K562 (cell line): Measurements from ENCODE around the gene PHF5A. TPM values are rescaled to one million over a fixed set of nuclear protein-coding genes. Genes with fewer than 3 reads are reported as not detected.

ENCODE experiments used
- ATAC-seq: fragments of 200-7000 bp; cut with Tn5 transposase; 3 replicates; pipeline ENCODE4 v1.9.1; 2020; ENCODE audit warnings: moderate library complexity
- BruUV-seq: library from RNA; stranded (reverse); fragments of 400-500 nt; replicated peaks from 2 replicates; lab custom pipeline; 2021; lab: Mats Ljungman, UMichigan
- CTCF ChIA-PET: fragments of 300-600 bp; formaldehyde crosslinking; extraction: SDS; loops from one replicate; lab custom pipeline; 2021; ENCODE audit warnings: low intra/inter-chr PET ratio; lab: Yijun Ruan, JAX
- POLR2A ChIA-PET: fragments of 300-600, 350-650 bp; sonication (Branson Sonifier 250); formaldehyde crosslinking; extraction: SDS; loops from one replicate; lab custom pipeline; 2021; ENCODE audit warnings: antibody characterized with exemption, inconsistent platforms; lab: Yijun Ruan, JAX
- DNase-seq, 4 experiments: peaks; one replicate each; pipeline versions ENCODE4 v3.0.0 to v3.0.0-alpha.2; 2011 to 2018; ENCODE audit warnings: low spot score in 3 of 4, mixed read lengths in 3 of 4; ENCODE audit errors: extremely low read depth in 1 of 4
- FAIRE-seq: peaks from 2 replicates; lab custom pipeline; 2011; peaks lifted over from hg19 to GRCh38; lab: Jason Lieb, UNC
- H2AFZ ChIP-seq: 2 replicates; pipeline ENCODE4 v1.6.0; 2011; ENCODE audit warnings: low read depth, low read length, control low read depth, inconsistent platforms
- H3K27ac ChIP-seq: fragments of 200-600 bp; 3 replicates; pipeline ENCODE4 v1.8.0; 2011; ENCODE audit warnings: low read depth, mild to moderate bottlenecking, control low read depth, inconsistent platforms, low read length, moderate library complexity, mixed read lengths; ENCODE audit errors: extremely low read depth
- H3K27me3 ChIP-seq, 2 experiments: fragments of 300-600 bp in 1 of 2; 2 replicates in 1 of 2; 3 replicates in 1 of 2; pipeline versions ENCODE4 v1.6.0 to v1.8.0; 2011; ENCODE audit warnings: inconsistent platforms in 2 of 2, low read length in 2 of 2, mild to moderate bottlenecking in 1 of 2, mixed read lengths in 1 of 2, moderate library complexity in 1 of 2; ENCODE audit not compliant: control insufficient read depth in 2 of 2, insufficient read depth in 2 of 2
- H3K36me3 ChIP-seq: fragments of 300-600 bp; 3 replicates; pipeline ENCODE4 v1.8.0; 2011; ENCODE audit warnings: mild to moderate bottlenecking, low read length, inconsistent platforms; ENCODE audit not compliant: control insufficient read depth, insufficient read depth
- H3K4me1 ChIP-seq, 2 experiments: fragments of 200-600 bp in 1 of 2; replicated peaks in 1 of 2; 2 replicates in 1 of 2; 3 replicates in 1 of 2; pipeline versions ENCODE4 v1.5.1 to v1.8.0; 2011; ENCODE audit warnings: inconsistent platforms in 2 of 2, low read length in 2 of 2, mild to moderate bottlenecking in 1 of 2, mixed read lengths in 1 of 2, moderate library complexity in 1 of 2; ENCODE audit not compliant: control insufficient read depth in 2 of 2, insufficient read depth in 2 of 2
- H3K4me2 ChIP-seq: 2 replicates; pipeline ENCODE4 v1.6.1; 2011; ENCODE audit warnings: low read length, control low read depth, inconsistent platforms, mixed read lengths; ENCODE audit not compliant: insufficient read depth
- H3K4me3 ChIP-seq: fragments of 200-600 bp; sonication (generic), shearing (Covaris generic); 2 replicates; pipeline ENCODE4 v1.5.1; 2016; ENCODE audit warnings: control low read depth, inconsistent platforms
- H3K79me2 ChIP-seq: fragments of 200-600 bp; 3 replicates; pipeline ENCODE4 v1.8.0; 2011; ENCODE audit warnings: low read length, inconsistent platforms; ENCODE audit not compliant: control insufficient read depth, insufficient read depth
- H3K9ac ChIP-seq, 2 experiments: 2 replicates each; pipeline versions ENCODE4 v1.6.0 to v1.6.1; 2011; ENCODE audit warnings: low read depth in 2 of 2, low read length in 2 of 2, control low read depth in 1 of 2, inconsistent platforms in 1 of 2, mild to moderate bottlenecking in 1 of 2, mixed read lengths in 1 of 2; ENCODE audit not compliant: insufficient read depth in 1 of 2
- H3K9me1 ChIP-seq: one replicate; pipeline ENCODE4 v1.6.0; 2011; ENCODE audit warnings: inconsistent platforms, mild to moderate bottlenecking, low read length, moderate library complexity; ENCODE audit not compliant: control insufficient read depth, insufficient read depth
- H3K9me3 ChIP-seq: replicated peaks from 2 replicates; pipeline ENCODE4 v1.5.1; 2011; ENCODE audit warnings: low read depth, low read length, inconsistent platforms; ENCODE audit not compliant: control insufficient read depth, insufficient read depth
- H4K20me1 ChIP-seq: replicated peaks from 2 replicates; pipeline ENCODE4 v1.6.1; 2011; ENCODE audit warnings: low read length, inconsistent platforms, mixed read lengths; ENCODE audit not compliant: control insufficient read depth, insufficient read depth
- ARID1B ChIP-seq: fragments of 450-650 bp; IDR thresholded peaks from 2 replicates; pipeline ENCODE4 v1.6.1; 2016; ENCODE audit warnings: antibody characterized with exemption, mild to moderate bottlenecking, inconsistent platforms
- CBX2 ChIP-seq: fragments of 200-600 bp; sonication (generic); IDR thresholded peaks from one replicate; pipeline ENCODE4 v1.6.1; 2012; ENCODE audit warnings: mild to moderate bottlenecking, low read length, inconsistent platforms; ENCODE audit not compliant: insufficient read depth, poor library complexity, severe bottlenecking
- EZH2 ChIP-seq: IDR thresholded peaks from 2 replicates; pipeline ENCODE4 v1.6.1; 2012; ENCODE audit warnings: low read depth, mild to moderate bottlenecking, inconsistent platforms, low read length, borderline replicate concordance
- HCFC1 ChIP-seq: IDR thresholded peaks from 2 replicates; pipeline ENCODE4 v1.6.1; 2012; ENCODE audit warnings: low read depth, low read length, improper control_type of control experiment
- HOXB6 ChIP-seq: fragments of 250-450 bp; sonication (Bioruptor Pico); IDR thresholded peaks from 2 replicates; pipeline ENCODE4 v1.5.1; 2022; ENCODE audit warnings: mild to moderate bottlenecking, borderline replicate concordance
- MTA2 ChIP-seq: fragments of 450-650 bp; IDR thresholded peaks from 2 replicates; pipeline ENCODE4 v1.6.1; 2016; ENCODE audit warnings: low read depth
- NCOA1 ChIP-seq: fragments of 450-650 bp; IDR thresholded peaks from 2 replicates; pipeline ENCODE4 v1.6.1; 2016; ENCODE audit warnings: low read depth
- POLR2AphosphoS5 ChIP-seq: IDR thresholded peaks from 2 replicates; pipeline ENCODE4 v1.6.1; 2011; ENCODE audit warnings: mild to moderate bottlenecking, low read depth, low read length, moderate library complexity; ENCODE audit not compliant: control insufficient read depth, insufficient read depth
- STAT5A ChIP-seq: IDR thresholded peaks from 2 replicates; pipeline ENCODE4 v1.6.1; 2012; ENCODE audit warnings: low read length, inconsistent platforms, borderline replicate concordance
- TAF1 ChIP-seq: IDR thresholded peaks from 2 replicates; pipeline ENCODE4 v1.6.1; 2011; ENCODE audit warnings: mild to moderate bottlenecking, low read length, moderate library complexity; ENCODE audit not compliant: insufficient read depth, control insufficient read depth, severe bottlenecking; ENCODE audit errors: extremely low read depth
- TBL1XR1 ChIP-seq, 2 experiments: IDR thresholded peaks; 2 replicates each; pipeline ENCODE4 v1.6.1; 2012; ENCODE audit warnings: improper control_type of control experiment in 2 of 2, low read length in 2 of 2, mild to moderate bottlenecking in 1 of 2
- YY1 ChIP-seq, 3 experiments: IDR thresholded peaks; 2 replicates each; pipeline ENCODE4 v1.6.1; 2011; ENCODE audit warnings: low read length in 2 of 3, mild to moderate bottlenecking in 2 of 3, moderate library complexity in 2 of 3, borderline replicate concordance in 1 of 3, control low read depth in 1 of 3, low read depth in 1 of 3; ENCODE audit not compliant: insufficient read depth in 3 of 3, insufficient replicate concordance in 2 of 3, control insufficient read depth in 1 of 3, insufficient read length in 1 of 3; ENCODE audit errors: extremely low read depth in 1 of 3
- ZFP1 ChIP-seq: fragments of 450-650 bp; formaldehyde crosslinking; IDR thresholded peaks from 2 replicates; pipeline ENCODE4 v1.4.0; 2020; ENCODE audit warnings: mild to moderate bottlenecking, mixed read lengths
- ZNF134 ChIP-seq: fragments of 250-450 bp; sonication (Bioruptor Pico); conservative IDR thresholded peaks from 2 replicates; pipeline ENCODE4 v1.4.0; 2020
- ZNF507 ChIP-seq: conservative IDR thresholded peaks from 2 replicates; pipeline ENCODE4 v1.6.1; 2017; ENCODE audit warnings: missing genetic modification characterization, missing compliant biosample characterization
- WGBS: fragments of 100-300 bp; shearing (Covaris generic); methylation state at CpG from one replicate; pipeline ENCODE4 v1.1.6; 2016; ENCODE audit warnings: low coverage, mixed read lengths; ENCODE audit not compliant: insufficient coverage; ENCODE audit errors: missing lambda C conversion rate; 5-methylcytosine and 5-hydroxymethylcytosine counted together
- in situ Hi-C: fragments of 300-500 bp; cut with MboI; formaldehyde crosslinking; loops from 4 replicates; pipeline ENCODE4 v1.15.0; 2018; ENCODE audit warnings: inconsistent platforms, mixed read lengths
- intact Hi-C: fragments of 100-400 bp; cut with micrococcal nuclease; formaldehyde crosslinking; loops from 2 replicates; pipeline ENCODE4 v1.14.2; 2022
- polyA plus RNA-seq, 8 experiments: library from polyadenylated mRNA; depleted of rRNA in 4 of 8; stranded (reverse) in 5 of 8; unstranded in 3 of 8; fragments of >200 nt; fragmentation: Nextera tagmentation in 2 of 8; fragmentation: Illumina TruSeq in 1 of 8; extraction: Ambion mirVana in 2 of 8; extraction: Trizol in 1 of 8; gene quantifications; 2 replicates each; pipeline versions ENCODE4 v1.2.1 to v1.2.3, GENCODE V29; 2011 to 2014; ENCODE audit warnings: inconsistent platforms in 1 of 8, missing spikeins in 1 of 8
- total RNA-seq, 7 experiments: library from RNA; depleted of rRNA in 6 of 7; stranded (reverse); fragments of >200 nt in 6 of 7; fragmentation: Illumina TruSeq in 2 of 7; extraction: Trizol in 2 of 7; gene quantifications; 2 replicates each; pipeline versions ENCODE4 v1.2.1 to v1.2.3, GENCODE V29; 2011 to 2021; ENCODE audit warnings: low replicate concordance in 1 of 7
- TF ChIP-seq, protein P1 (sequence below): sonication (generic); formaldehyde crosslinking; IDR thresholded peaks from 2 replicates; pipeline ENCODE4 v1.8.1; 2023; ENCODE audit warnings: mild to moderate bottlenecking, missing genetic modification reagents
- TF ChIP-seq, protein P2 (sequence below): sonication (generic); formaldehyde crosslinking; IDR thresholded peaks from 2 replicates; pipeline ENCODE4 v1.8.0; 2023; ENCODE audit warnings: mild to moderate bottlenecking, missing genetic modification reagents
- TF ChIP-seq, protein P3 (sequence below): fragments of 450-650 bp; formaldehyde crosslinking; IDR thresholded peaks from 2 replicates; pipeline ENCODE4 v1.4.0; 2020; ENCODE audit warnings: mild to moderate bottlenecking

The PHF5A gene
- total and polyA plus RNA-seq, 9 of the 15 experiments (the other 6 are each of a cell fraction or from before 2014, with no cell fraction given): 14.2 to 144 (median 101) TPM

DNA sequence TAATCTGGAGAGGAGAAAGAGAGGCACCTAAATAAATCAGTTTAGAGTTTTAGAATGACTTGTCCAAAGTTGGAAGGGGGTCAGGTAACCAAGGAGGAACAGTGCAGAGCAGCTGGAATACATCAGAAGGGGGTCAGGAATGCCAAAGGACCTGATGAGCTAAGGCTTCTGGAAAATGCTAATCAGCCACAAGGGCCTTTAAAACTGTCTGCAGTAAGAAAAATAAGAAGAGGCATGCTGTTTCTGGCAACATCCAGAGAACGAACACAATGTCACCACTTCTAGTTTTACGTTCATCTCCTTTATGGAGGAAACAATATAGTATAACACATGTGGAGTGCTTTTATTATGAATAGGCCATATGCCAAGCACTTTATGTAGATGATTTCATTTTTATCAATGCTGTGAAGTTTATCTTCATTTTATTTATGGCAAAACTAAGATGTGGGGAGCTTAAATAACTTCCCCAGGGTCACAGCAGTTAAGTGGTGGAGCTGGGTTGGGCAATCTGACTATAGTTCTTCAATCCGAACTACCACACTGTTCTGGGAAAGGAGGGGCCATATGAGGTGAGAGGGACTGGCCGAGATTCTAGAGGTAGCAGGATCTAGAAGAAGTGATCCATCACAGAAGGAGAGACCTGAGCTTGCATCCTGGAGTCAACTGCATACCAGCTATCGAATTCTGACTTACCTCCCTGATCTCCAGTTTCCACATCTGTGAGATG lies 23.0 kb upstream of the PHF5A start:
- no peak for FAIRE-seq
- Histone ChIP-seq H3K9ac (no peak overlapping the region), H3K79me2 (peaks cover 89% of the 10 kb centered on the region), H3K4me1 (peaks cover 11 to 16% of the 10 kb centered on the region in 2 experiments; a peak in 4 of 5 replicates), H3K27me3 (no peaks in the 10 kb centered on the region), H4K20me1 (peaks cover 36% of the 10 kb centered on the region), H3K4me2 (no peak overlapping the region), H3K9me3 (no peaks in the 10 kb centered on the region), H3K9me1 (no peaks in the 10 kb centered on the region), H2AFZ (no peak overlapping the region), H3K4me3 (no peak overlapping the region), H3K36me3 (peaks cover 52% of the 10 kb centered on the region), H3K27ac (no peak overlapping the region)
- intact Hi-C loops: no loop called here
- ATAC-seq: no peak
- no peak for TF ChIP-seq ZNF134
- TF ChIP-seq, protein P1, sequence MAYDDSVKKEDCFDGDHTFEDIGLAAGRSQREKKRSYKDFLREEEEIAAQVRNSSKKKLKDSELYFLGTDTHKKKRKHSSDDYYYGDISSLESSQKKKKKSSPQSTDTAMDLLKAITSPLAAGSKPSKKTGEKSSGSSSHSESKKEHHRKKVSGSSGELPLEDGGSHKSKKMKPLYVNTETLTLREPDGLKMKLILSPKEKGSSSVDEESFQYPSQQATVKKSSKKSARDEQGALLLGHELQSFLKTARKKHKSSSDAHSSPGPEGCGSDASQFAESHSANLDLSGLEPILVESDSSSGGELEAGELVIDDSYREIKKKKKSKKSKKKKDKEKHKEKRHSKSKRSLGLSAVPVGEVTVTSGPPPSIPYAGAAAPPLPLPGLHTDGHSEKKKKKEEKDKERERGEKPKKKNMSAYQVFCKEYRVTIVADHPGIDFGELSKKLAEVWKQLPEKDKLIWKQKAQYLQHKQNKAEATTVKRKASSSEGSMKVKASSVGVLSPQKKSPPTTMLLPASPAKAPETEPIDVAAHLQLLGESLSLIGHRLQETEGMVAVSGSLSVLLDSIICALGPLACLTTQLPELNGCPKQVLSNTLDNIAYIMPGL (CRISPR knock-in tag): no peak
- no peak for TF ChIP-seq TAF1
- no peak for TF ChIP-seq NCOA1
- no peak for TF ChIP-seq CBX2
- no peak for TF ChIP-seq MTA2
- TF ChIP-seq, protein P2, sequence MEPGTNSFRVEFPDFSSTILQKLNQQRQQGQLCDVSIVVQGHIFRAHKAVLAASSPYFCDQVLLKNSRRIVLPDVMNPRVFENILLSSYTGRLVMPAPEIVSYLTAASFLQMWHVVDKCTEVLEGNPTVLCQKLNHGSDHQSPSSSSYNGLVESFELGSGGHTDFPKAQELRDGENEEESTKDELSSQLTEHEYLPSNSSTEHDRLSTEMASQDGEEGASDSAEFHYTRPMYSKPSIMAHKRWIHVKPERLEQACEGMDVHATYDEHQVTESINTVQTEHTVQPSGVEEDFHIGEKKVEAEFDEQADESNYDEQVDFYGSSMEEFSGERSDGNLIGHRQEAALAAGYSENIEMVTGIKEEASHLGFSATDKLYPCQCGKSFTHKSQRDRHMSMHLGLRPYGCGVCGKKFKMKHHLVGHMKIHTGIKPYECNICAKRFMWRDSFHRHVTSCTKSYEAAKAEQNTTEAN (CRISPR knock-in tag): no peak
- TF ChIP-seq POLR2AphosphoS5: no peak
- TF ChIP-seq ARID1B: no peak
- TF ChIP-seq TBL1XR1 (IDR thresholded peaks at IDR 0.05; ENCODE audit: low read length in 2 of 2): no peak
- TF ChIP-seq EZH2: no peak
- no peak for TF ChIP-seq STAT5A
- TF ChIP-seq ZNF507 (tag): no peak
- TF ChIP-seq ZFP1 (CRISPR knock-in tag): no peak
- TF ChIP-seq HOXB6 (CRISPR knock-in tag): no peak
- no peak for TF ChIP-seq HCFC1
- TF ChIP-seq YY1 (IDR thresholded peaks at IDR 0.05; ENCODE audit: borderline replicate concordance in 1 of 3, control insufficient read depth in 1 of 3, extremely low read depth in 1 of 3, insufficient read depth in 3 of 3, insufficient read length in 1 of 3, insufficient replicate concordance in 2 of 3, low read depth in 1 of 3, low read length in 2 of 3): no peak
- TF ChIP-seq, protein P3, sequence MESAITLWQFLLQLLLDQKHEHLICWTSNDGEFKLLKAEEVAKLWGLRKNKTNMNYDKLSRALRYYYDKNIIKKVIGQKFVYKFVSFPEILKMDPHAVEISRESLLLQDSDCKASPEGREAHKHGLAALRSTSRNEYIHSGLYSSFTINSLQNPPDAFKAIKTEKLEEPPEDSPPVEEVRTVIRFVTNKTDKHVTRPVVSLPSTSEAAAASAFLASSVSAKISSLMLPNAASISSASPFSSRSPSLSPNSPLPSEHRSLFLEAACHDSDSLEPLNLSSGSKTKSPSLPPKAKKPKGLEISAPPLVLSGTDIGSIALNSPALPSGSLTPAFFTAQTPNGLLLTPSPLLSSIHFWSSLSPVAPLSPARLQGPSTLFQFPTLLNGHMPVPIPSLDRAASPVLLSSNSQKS: no peak
- POLR2A ChIA-PET: interaction anchor here (1.2 kb wide), 1 partner anchor 23 kb away, joined by 5 read pairs; the partner anchor contains the start of genes ACO2 and PHF5A
- in situ Hi-C loops: no loop called here
- BruUV-seq: no TSS peak
- DNase-seq: no peak
- 90% methylated on average over 5 of the region's 5 CpGs for WGBS
- CTCF ChIA-PET: no interaction called here
